HG03378 (cell line): ENCODE results near the gene GCSAM.

ENCODE experiments used
- ATAC-seq: cut with Tn5 transposase; IDR thresholded peaks from one replicate; pipeline ENCODE4 v1.9.1; 2021; ENCODE audit warnings: mild to moderate bottlenecking, moderate library complexity; ENCODE audit not compliant: unreplicated experiment

GCSAM gene

DNA sequence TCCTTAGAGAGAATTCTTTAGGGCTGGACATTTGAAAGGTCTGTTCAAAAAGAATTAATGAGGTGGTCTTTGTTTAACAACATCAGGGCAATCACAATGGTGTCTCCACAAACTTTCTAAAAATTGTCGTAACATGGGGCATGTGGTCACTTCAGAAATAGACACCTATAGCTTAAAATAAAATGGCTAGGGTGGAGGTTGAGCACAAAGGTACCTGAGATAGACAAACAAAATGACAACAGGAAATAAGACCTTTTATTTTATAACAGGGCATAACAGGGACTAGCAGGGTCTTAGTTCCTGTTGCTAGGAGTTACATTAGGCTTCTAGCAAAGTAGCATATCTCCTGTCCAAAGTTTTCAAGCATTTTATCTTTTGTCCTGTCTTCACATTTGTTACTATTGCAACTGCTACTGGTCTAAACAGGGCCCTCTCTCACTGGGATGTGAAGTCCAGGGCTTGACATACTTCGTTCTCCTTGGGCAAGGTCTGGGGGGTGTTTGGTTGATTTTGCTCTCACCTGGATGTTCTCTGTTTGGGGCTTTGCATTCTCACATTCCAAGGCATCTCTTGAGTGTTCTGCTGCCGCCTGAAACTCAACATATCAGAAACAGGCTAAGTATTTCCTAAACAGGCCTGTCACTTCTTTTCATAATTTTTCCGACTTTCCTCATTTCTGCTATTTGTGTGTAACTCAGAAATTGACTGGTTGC lies 3.0 kb downstream of the GCSAM start:
- no peak for ATAC-seq

- peak; percentile 49 for ATAC-seq
These were observed 4.0 kb downstream of the GCSAM start for GRCh38 chr3:112128843-112129727.

- peak; percentile 33 for ATAC-seq
These were observed 5.2 kb downstream of the GCSAM start for GRCh38 chr3:112127522-112128494.

GRCh38 chr3:112126511-112126911 lies 6.5 kb downstream of the GCSAM start:
- ATAC-seq: no peak

DNA sequence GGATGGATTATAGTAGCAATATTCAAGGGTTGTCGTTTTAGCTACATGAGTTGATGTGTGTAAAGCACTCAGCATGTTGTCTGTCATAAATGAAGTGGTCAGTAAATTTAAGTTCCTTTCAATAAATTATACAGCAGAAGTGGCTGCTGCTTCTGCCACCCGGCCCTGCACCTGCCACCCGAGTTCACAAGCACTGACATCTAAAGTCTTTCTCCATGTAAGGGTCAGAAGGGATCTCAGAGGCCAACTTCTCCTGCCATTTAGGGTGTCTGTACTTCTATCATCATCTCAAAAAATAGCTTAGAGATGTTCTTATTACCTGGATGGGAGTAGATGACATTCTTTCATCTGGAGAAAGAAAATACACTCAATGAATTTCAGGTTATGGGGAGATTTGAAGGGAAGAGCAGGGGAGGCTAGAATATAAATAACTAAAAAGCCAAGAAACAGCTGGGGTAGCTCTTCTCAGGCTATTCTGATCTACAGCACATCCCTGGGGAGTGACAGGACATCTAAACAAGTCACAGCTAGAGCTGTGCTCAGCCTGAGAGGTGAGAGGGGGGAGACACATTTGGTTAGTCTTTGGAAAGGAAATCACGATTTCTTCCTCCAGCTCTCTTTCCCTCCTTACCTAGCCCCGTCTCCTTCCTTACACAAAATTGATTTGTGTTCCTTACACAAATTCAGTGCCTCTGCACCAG lies 8.0 kb downstream of the GCSAM start:
- no peak for ATAC-seq

- no peak for ATAC-seq
These were observed 9.5 kb downstream of the GCSAM start for GRCh38 chr3:112123548-112123947.

- ATAC-seq: no peak
These were observed 10.2 kb downstream of the GCSAM start for GRCh38 chr3:112122870-112123269.

- no peak for ATAC-seq
These were observed 11.2 kb downstream of the GCSAM start for GRCh38 chr3:112121577-112122547.

DNA sequence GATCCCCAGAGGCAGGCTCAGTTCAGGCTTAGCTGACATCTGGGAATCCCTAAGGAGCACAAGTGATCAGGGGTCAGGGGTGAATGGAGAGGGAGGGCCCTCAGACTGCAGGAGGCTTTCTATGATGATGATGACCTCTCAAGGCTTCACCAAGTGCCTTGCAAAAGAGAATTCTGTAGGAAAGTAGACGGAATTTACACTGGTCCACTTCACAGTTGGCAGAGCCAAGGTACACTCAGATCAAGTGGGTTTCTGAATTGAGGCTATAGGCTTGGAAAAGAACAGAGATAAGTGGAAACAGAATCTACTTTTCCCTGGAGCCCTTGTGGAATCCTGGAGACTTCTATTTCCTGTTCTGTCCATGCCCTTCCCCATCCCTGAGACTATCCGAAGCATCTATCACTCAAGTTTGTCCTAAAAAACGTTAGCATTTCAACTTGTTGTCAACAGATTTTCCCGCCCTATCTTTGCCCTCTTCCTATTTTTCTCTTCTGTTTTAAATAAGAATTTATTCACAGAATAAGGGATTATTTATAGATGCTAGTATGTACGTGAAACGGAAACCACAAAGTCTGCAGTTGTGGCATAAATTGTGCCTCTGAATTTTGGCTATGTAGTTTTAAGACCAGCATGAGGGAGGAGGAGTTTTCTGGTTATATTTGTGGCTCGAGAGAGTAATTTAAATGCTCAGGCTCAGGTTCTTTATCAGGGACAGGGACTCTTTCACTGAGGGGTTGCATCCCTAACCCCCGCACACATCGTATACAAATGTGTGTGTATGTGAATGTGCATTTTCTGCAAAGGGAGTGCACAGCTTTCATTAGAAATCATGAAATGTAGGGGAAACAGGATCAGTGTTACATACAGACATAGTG lies 12.8 kb downstream of the GCSAM start:
- peak; percentile 41 for ATAC-seq

DNA sequence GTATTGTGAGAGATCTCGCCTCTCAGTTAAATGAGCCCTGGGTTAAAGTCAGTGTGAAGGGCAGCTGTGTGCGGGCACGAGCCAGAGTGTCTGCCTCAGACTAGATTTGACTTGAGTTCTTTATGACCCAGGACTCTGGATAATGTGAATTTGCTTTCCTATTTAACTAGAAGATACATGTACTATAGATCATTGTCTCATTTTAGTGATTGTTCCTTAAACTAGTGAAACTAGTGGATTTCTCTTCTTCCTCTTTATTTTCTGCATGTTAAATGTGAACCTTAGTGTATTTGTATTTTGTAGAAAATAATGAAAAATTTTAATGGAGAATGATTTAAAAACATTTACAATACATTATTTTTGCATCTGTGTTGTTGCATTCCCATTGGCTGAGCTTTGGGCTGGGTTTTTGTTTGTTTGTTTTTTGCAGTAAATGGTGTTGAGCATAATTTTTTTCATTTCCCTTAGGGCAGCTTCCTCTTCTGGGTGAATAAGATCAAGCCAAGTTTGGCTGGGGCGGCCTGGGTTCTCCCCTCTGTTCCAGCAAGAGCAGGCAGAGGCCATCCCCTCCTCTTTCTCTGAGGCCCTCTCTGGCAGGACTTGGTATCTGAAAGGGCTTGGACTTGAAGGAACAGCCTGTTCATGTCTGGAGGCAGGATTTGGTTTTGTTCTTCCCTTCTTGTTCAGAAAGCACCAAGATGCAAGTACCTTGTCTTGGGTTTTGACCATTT lies 15.0 kb downstream of the GCSAM start:
- ATAC-seq: no peak

DNA sequence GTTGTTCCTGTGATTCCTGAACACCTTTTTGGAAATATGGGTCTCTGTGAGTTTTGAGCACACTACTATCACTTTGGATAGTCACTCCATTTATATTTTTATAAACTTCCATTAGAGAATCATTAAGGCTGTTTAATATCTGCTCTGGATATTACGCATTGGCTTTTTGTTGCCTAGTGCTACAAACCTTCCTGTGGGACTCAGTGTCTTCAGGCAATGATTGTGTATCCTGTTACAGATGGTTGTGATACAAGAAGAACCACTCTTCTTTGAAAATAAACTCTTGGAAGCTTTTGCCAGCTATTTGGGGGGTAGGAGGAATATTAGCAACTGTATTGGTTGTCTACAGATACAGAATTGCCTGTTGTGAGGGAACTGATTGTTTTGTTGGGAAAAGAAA lies 15.6 kb downstream of the GCSAM start:
- no peak for ATAC-seq

- no peak for ATAC-seq
These were observed 16.3 kb downstream of the GCSAM start for GRCh38 chr3:112116748-112117186.

DNA sequence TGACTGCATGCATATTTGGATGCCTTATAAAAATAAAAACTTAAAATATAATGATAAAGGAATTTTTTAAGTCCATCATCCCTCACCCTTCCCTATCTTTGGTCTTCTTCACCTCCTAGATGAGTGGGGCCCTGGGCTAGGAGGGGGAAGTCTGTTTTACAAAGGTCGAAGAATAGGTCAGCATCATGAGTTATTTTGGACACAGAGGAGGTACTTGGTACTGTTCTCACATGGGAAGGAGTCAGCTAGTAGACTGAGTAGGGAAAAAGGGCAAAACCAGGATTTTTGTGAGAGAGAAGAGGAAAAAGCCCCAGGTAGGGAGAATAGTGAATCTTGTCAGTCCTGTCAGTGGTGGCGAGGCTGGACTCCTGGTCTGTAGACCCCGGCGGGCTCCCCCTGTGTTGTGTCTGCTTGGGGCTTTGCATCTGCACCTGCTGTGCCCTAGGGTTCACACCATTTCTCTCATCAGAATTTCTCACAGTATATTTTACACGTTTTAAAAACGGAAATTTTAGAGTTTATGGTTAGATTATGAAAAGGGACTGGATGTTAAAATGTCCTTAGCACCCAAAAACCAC lies 17.2 kb downstream of the GCSAM start:
- ATAC-seq: no peak

- peak; percentile 47 for ATAC-seq
These were observed 17.8 kb downstream of the GCSAM start for GRCh38 chr3:112115161-112115739.

GRCh38 chr3:112114576-112115160 lies 18.4 kb downstream of the GCSAM start:
- ATAC-seq: no peak

- peak; percentile 63 for ATAC-seq
These were observed 21.2 kb downstream of the GCSAM start for GRCh38 chr3:112111785-112112402.
